Naive thymus-derived CD4-positive, alpha-beta T cell (primary cell): ENCODE results near the gene ANO9. TPM values are rescaled to one million over a fixed set of nuclear protein-coding genes. Genes with fewer than 3 reads are reported as not detected.

Experiments used
- ATAC-seq: fragments of 150-1000 bp; cut with Tn5 transposase; 2 replicates; pipeline ENCODE4 v1.10.0; 2021; ENCODE audit warnings: mild to moderate bottlenecking, moderate library complexity
- CTCF ChIA-PET: fragments of 350-600 bp; sonication (Branson Sonifier 250); formaldehyde crosslinking; loops from one replicate; lab custom pipeline; 2021; ENCODE audit warnings: antibody characterized with exemption; lab: Charles Lee
- POLR2A ChIA-PET: fragments of 350-600 bp; sonication (Branson Sonifier 250); formaldehyde crosslinking; loops from one replicate; lab custom pipeline; 2021; ENCODE audit warnings: antibody characterized with exemption, inconsistent platforms; lab: Charles Lee
- DNase-seq, 9 donors: peaks; one replicate each; pipeline versions ENCODE4 v3.0.0 to v3.0.0-alpha.2; 2020 to 2022; ENCODE audit warnings: mixed read lengths in 1 of 9
- H3K27ac ChIP-seq: one replicate; pipeline ENCODE4 v1.7.0; 2013; ENCODE audit warnings: mild to moderate bottlenecking, low read depth, low read length, moderate library complexity
- H3K27me3 ChIP-seq, 2 donors: one replicate each; pipeline ENCODE4 v1.7.0; 2013; ENCODE audit warnings: low read length in 2 of 2, mild to moderate bottlenecking in 2 of 2, moderate library complexity in 2 of 2; ENCODE audit not compliant: control insufficient read depth in 2 of 2, insufficient read depth in 2 of 2
- H3K36me3 ChIP-seq, 3 experiments: 1 replicate in 2 of 3; 2 replicates in 1 of 3; pipeline ENCODE4 v1.7.0; 2013; ENCODE audit warnings: low read length in 3 of 3, mild to moderate bottlenecking in 3 of 3, moderate library complexity in 1 of 3; ENCODE audit not compliant: insufficient read depth in 3 of 3, control insufficient read depth in 2 of 3
- H3K4me1 ChIP-seq, 2 donors: one replicate each; pipeline ENCODE4 v1.7.0; 2013; ENCODE audit warnings: low read length in 2 of 2, mild to moderate bottlenecking in 2 of 2, moderate library complexity in 1 of 2; ENCODE audit not compliant: control insufficient read depth in 2 of 2, insufficient read depth in 2 of 2
- H3K4me3 ChIP-seq: 2 replicates; pipeline ENCODE4 v1.7.0; 2013; ENCODE audit warnings: mild to moderate bottlenecking, low read length
- H3K9me3 ChIP-seq, 3 experiments: 1 replicate in 2 of 3; 2 replicates in 1 of 3; pipeline ENCODE4 v1.7.0; 2013; ENCODE audit warnings: low read length in 3 of 3; ENCODE audit not compliant: control insufficient read depth in 2 of 3
- H3K27ac Mint-ChIP-seq, 9 donors: one replicate each; pipeline ENCODE4 v1.8.0; 2020 to 2022; ENCODE audit warnings: mixed read lengths in 9 of 9, mild to moderate bottlenecking in 8 of 9, moderate library complexity in 5 of 9, inconsistent platforms in 2 of 9
- H3K27me3 Mint-ChIP-seq, 5 donors: one replicate each; pipeline ENCODE4 v1.8.0; 2021 to 2022; ENCODE audit warnings: mixed read lengths in 5 of 5, mild to moderate bottlenecking in 1 of 5
- H3K36me3 Mint-ChIP-seq, 5 donors: one replicate each; pipeline ENCODE4 v1.8.0; 2020 to 2022; ENCODE audit warnings: mixed read lengths in 5 of 5, mild to moderate bottlenecking in 3 of 5, inconsistent platforms in 1 of 5
- H3K4me1 Mint-ChIP-seq, 7 donors: one replicate each; pipeline ENCODE4 v1.8.0; 2020 to 2022; ENCODE audit warnings: mixed read lengths in 7 of 7, mild to moderate bottlenecking in 3 of 7, inconsistent platforms in 1 of 7
- H3K4me3 Mint-ChIP-seq, 10 donors: one replicate each; pipeline ENCODE4 v1.8.0; 2020 to 2022; ENCODE audit warnings: mild to moderate bottlenecking in 10 of 10, mixed read lengths in 10 of 10, moderate library complexity in 6 of 10, inconsistent platforms in 2 of 10
- H3K9me3 Mint-ChIP-seq, 11 donors: one replicate each; pipeline ENCODE4 v1.8.0; 2020 to 2022; ENCODE audit warnings: mixed read lengths in 11 of 11, mild to moderate bottlenecking in 4 of 11, inconsistent platforms in 1 of 11, moderate library complexity in 1 of 11
- intact Hi-C, 2 donors: fragments of 100-400 bp; cut with micrococcal nuclease; formaldehyde crosslinking; loops; one replicate each; pipeline ENCODE4 v1.15.1; 2023
- polyA plus RNA-seq, 2 donors: library from polyadenylated mRNA; unstranded; fragments of 300-500 nt; fragmentation: Illumina TruSeq; gene quantifications; one replicate each; pipeline ENCODE4 v1.2.3, GENCODE V29; 2021
- total RNA-seq, 6 experiments: library from RNA in 5 of 6; stranded (reverse) in 5 of 6; gene quantifications; 1 replicate in 5 of 6; 2 replicates in 1 of 6; pipeline ENCODE4 v1.2.3 and lab custom pipeline; 2021 to 2026

Gene ANO9
- total and polyA plus RNA-seq, 7 experiments from 2014 or later: 9.0 to 107 (median 92.2) TPM

- no peak overlapping the region for H3K27ac ChIP-seq
- intact Hi-C loops: loop anchor here in 1 of 2 donors (5.0 kb wide), 2 partner anchors 142 to 313 kb away; no protein-coding TSS in a partner anchor
- peaks cover 17 to 21% of the 10 kb centered on the region in 2 donors for H3K4me1 ChIP-seq
- Mint-ChIP-seq H3K9me3 (no peaks in the 10 kb centered on the region), H3K27me3 (no peaks in the 10 kb centered on the region), H3K27ac (peak overlapping the region in 3 of 9 donors; percentile 21 to 60 (median 43)), H3K4me1 (peaks cover 8 to 31% (median 14%) of the 10 kb centered on the region in 7 donors), H3K36me3 (peaks cover 0 to 6% (median 0%) of the 10 kb centered on the region in 5 donors), H3K4me3 (no peak overlapping the region)
- H3K9me3 ChIP-seq: no peaks in the 10 kb centered on the region
- ChIA-PET CTCF (interaction anchor here (0.7 kb wide), 1 partner anchor 39 kb away, joined by 3 read pairs; no protein-coding TSS in a partner anchor), POLR2A (interaction anchor here (0.6 to 7.7 kb wide), 4 partner anchors 17 to 387 kb away, joined by 3 to 109 read pairs (median 3); partner anchors contain the start of gene PTDSS2)
- no peaks in the 10 kb centered on the region for H3K27me3 ChIP-seq
- ATAC-seq: no peak
- DNase-seq: no peak
- H3K4me3 ChIP-seq: no peak overlapping the region
- peaks cover 0 to 34% (median 0%) of the 10 kb centered on the region in 3 experiments for H3K36me3 ChIP-seq
These were observed 32.7 kb downstream of the ANO9 start for GRCh38 chr11:409008-409599.

GRCh38 chr11:408154-409007, 33.4 kb downstream of the ANO9 start:
- H3K4me1 Mint-ChIP-seq: peaks cover 7 to 29% (median 11%) of the 10 kb centered on the region in 7 donors
- intact Hi-C loops: loop anchor here in 1 of 2 donors (5.0 kb wide), 2 partner anchors 141 to 314 kb away; no protein-coding TSS in a partner anchor
- Histone ChIP-seq H3K36me3 (peaks cover 0 to 34% (median 0%) of the 10 kb centered on the region in 3 experiments), H3K9me3 (no peaks in the 10 kb centered on the region), H3K4me1 (peaks cover 17 to 20% of the 10 kb centered on the region in 2 donors), H3K27me3 (no peaks in the 10 kb centered on the region), H3K27ac (peak overlapping the region; percentile 71), H3K4me3 (no peak overlapping the region)
- CTCF ChIA-PET: interaction anchor here (0.6 to 1.9 kb wide), 2 partner anchors 8 to 54 kb away, joined by 3 to 8 read pairs; no protein-coding TSS in a partner anchor
- POLR2A ChIA-PET: interaction anchor here (0.6 to 7.7 kb wide), 7 partner anchors 18 to 387 kb away, joined by 3 to 109 read pairs (median 3); partner anchors contain the start of genes BET1L, PSMD13, PTDSS2 and RIC8A
- no peaks in the 10 kb centered on the region for H3K9me3 Mint-ChIP-seq
- H3K27me3 Mint-ChIP-seq: no peaks in the 10 kb centered on the region
- peak overlapping the region in 2 of 10 donors; percentile 21 to 49 for H3K4me3 Mint-ChIP-seq
- DNase-seq (peak in 1 of 9 donors; percentile 10), ATAC-seq (no peak)
- peak overlapping the region in 3 of 9 donors; percentile 21 to 85 (median 51) for H3K27ac Mint-ChIP-seq
- peaks cover 0 to 4% (median 0%) of the 10 kb centered on the region in 5 donors for H3K36me3 Mint-ChIP-seq

- peak overlapping the region in 4 of 10 donors; percentile 37 to 51 (median 44) for H3K4me3 Mint-ChIP-seq
- H3K27ac Mint-ChIP-seq: peak overlapping the region in 6 of 9 donors; percentile 38 to 85 (median 52)
- H3K9me3 Mint-ChIP-seq: no peaks in the 10 kb centered on the region
- Histone ChIP-seq H3K4me3 (no peak overlapping the region), H3K27ac (peak overlapping the region; percentile 71), H3K9me3 (no peaks in the 10 kb centered on the region), H3K4me1 (peaks cover 10 to 14% of the 10 kb centered on the region in 2 donors), H3K27me3 (no peaks in the 10 kb centered on the region), H3K36me3 (peaks cover 0 to 34% (median 0%) of the 10 kb centered on the region in 3 experiments)
- H3K36me3 Mint-ChIP-seq: peaks cover 0 to 2% (median 0%) of the 10 kb centered on the region in 5 donors
- POLR2A ChIA-PET: interaction anchor here (0.5 to 7.7 kb wide), 15 partner anchors 7 to 330 kb away, joined by 3 to 109 read pairs (median 5); partner anchors contain the start of genes BET1L, PSMD13, PTDSS2 and RIC8A
- DNase-seq (peak in 3 of 9 donors; percentile 46 to 65 (median 58)), ATAC-seq (peak; percentile 9)
- CTCF ChIA-PET: interaction anchor here (0.6 to 3.3 kb wide), 4 partner anchors 8 to 55 kb away, joined by 3 to 36 read pairs (median 6); partner anchors contain the start of gene PTDSS2
- H3K27me3 Mint-ChIP-seq: no peaks in the 10 kb centered on the region
- intact Hi-C loops: loop anchor here (1.0 to 5.0 kb wide), 12 partner anchors 8 to 315 kb away; partner anchors contain the start of genes BET1L (in 2 of the 2), PSMD13 (in 2 of the 2), RIC8A (in 2 of the 2) and SIRT3 (in 2 of the 2)
- peaks cover 4 to 22% (median 6%) of the 10 kb centered on the region in 7 donors for H3K4me1 Mint-ChIP-seq
These were observed 34.1 kb downstream of the ANO9 start for GRCh38 chr11:407651-408123.

GRCh38 chr11:406796-407650, 34.8 kb downstream of the ANO9 start:
- intact Hi-C loops: loop anchor here (1.0 to 5.0 kb wide), 12 partner anchors 8 to 315 kb away; partner anchors contain the start of genes BET1L (in 2 of the 2), PSMD13 (in 2 of the 2), RIC8A (in 2 of the 2) and SIRT3 (in 2 of the 2)
- H3K4me3 Mint-ChIP-seq: peak overlapping the region in 6 of 10 donors; percentile 12 to 60 (median 38)
- peak; percentile 90 for ATAC-seq

More at GRCh38 chr11:406796-407650, 34.8 kb downstream of the ANO9 start:
- peak overlapping the region in 7 of 9 donors; percentile 21 to 85 (median 51) for H3K27ac Mint-ChIP-seq
- POLR2A ChIA-PET: interaction anchor here (0.5 to 7.7 kb wide), 23 partner anchors 8 to 412 kb away, joined by 3 to 109 read pairs (median 3); partner anchors contain the start of genes BET1L, PGGHG, PNPLA2 and PSMD13
- H3K9me3 ChIP-seq: no peaks in the 10 kb centered on the region
- peak overlapping the region; percentile 75 for H3K27ac ChIP-seq
- DNase-seq: peak; percentile 80 to 93 (median 92)
- H3K4me1 Mint-ChIP-seq: peaks cover 4 to 21% (median 6%) of the 10 kb centered on the region in 7 donors
- peaks cover 9 to 13% of the 10 kb centered on the region in 2 donors for H3K4me1 ChIP-seq
- H3K27me3 Mint-ChIP-seq: no peaks in the 10 kb centered on the region
- CTCF ChIA-PET: interaction anchor here (1.0 to 3.3 kb wide), 5 partner anchors 9 to 286 kb away, joined by 3 to 36 read pairs (median 4); partner anchors contain the start of gene PTDSS2
- H3K36me3 Mint-ChIP-seq: peaks cover 0 to 2% (median 0%) of the 10 kb centered on the region in 5 donors
- no peaks in the 10 kb centered on the region for H3K9me3 Mint-ChIP-seq
- H3K36me3 ChIP-seq: peaks cover 0 to 34% (median 0%) of the 10 kb centered on the region in 3 experiments
- H3K27me3 ChIP-seq: no peaks in the 10 kb centered on the region
- H3K4me3 ChIP-seq: no peak overlapping the region
